GM18861 (cell line): ENCODE results near the gene B4GALT1.
"Not testable (repeated sequence)": the region's sequence is repeated elsewhere in the genome, so short reads cannot be mapped to it uniquely, and the experiment has no call there.

ENCODE experiments used
- ATAC-seq: cut with Tn5 transposase; IDR thresholded peaks from one replicate; pipeline ENCODE4 v1.9.1; 2021; ENCODE audit not compliant: unreplicated experiment

The B4GALT1 gene

GRCh38 chr9:33105959-33106358 lies 61.2 kb downstream of the B4GALT1 start:
- no peak for ATAC-seq

GRCh38 chr9:33105504-33105903 lies 61.6 kb downstream of the B4GALT1 start:
- no peak for ATAC-seq

GRCh38 chr9:33104401-33104800 lies 62.7 kb downstream of the B4GALT1 start:
- no peak for ATAC-seq

DNA sequence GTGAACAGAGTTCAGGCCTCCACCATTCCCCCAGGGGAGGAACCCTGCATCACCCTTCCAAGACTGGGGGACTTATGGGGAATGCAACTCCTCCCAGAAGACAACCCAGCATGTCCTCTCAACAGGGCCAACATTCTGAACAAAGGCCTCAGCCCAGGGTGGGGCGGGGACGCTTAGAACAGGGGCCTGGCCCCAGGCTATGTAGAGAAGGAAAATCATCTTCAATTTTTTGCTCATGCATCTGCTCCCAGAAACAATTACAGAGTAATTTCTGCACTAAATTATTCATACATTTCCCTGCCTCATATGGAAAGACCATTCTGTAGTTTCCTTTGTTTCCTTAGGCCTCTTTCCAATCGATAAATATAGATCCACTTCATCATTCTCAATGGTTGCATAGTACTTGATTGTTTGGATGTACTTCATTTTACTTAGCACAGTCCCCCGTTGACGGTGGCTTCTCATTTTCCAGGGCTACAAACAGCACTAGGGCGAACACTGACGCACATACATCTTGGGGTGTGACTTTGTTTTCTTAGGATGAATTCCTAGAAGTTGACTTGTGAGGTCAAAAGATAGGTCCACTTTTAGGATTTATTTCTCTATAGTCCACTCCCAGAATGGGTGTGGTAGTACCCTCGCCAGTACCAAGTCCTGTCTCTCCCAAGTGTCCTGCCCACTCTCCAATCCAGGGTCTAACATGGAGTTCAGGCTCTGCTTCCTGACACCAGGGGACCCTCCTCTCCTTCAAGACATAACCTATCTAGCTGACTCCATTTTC lies 63.4 kb downstream of the B4GALT1 start:
- ATAC-seq: no peak

DNA sequence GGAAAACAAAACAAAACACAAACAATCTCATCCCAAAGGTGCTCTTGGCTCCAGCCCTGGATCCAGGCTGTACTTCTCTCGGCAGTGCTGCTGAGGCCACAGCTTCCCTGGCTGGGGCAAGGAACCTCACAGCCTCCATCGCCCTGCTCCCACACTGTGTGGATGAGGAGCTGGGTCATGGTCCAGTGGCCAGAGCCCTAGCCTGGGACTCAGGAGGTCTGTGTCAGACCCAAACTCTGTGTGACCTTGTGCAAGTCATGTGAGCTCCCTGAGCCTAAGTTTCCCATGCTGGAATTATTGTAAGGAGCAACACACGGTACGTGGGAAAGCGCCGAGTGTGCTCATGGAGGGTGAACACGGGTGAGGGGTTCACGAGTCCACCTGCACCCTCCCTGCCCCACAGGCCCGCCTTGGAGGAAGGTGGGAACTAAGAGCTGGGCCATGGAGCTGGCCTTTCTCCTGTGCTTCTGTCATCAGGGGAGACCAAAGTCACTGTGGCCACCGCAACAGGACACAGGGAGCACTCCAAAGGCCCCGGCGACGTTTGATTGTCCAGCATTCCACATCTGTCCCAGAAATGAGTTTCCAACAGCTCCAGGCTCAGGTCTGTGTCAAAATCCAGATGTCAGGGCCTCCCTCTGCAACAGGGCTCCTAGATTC lies 64.5 kb downstream of the B4GALT1 start:
- ATAC-seq: no peak

DNA sequence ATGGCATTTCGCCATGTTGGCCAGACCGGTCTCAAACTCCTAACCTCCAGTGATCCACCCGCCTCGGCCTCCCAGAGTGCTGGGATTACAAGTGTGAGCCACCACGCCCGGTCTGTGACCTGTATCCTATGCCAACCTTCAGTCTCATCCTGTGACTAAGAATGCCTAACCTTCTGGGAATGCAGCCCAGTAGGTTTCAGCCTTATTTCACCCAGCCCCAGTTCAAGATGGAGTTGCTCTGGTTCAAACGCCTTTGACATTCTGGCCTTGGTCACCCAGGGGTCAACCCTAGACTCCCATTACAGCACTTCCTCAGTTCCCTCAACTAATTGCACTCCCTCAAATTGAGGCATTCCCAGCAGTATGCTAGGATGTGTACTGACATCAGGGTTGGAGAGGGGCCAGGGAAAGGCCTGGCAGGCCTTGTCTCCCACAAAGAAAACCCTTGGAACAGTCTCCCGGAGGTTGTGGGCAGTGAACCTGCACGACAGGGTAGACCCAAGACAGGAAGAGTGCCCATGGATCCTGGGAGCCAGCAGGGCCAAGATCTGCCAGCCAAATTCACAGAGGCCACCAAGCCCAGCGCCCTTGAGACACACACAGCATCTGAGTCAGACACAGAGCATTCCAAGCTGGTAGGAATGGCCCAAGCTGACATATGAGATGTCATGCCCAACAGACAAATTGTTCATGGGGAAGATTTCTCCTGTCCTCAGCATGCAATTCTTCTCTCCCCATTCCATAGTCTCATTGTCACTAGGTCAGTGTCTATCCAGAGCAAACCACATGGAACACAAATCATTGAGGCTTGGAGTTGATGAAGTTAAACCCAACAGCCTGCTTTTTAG lies 65.8 kb downstream of the B4GALT1 start:
- ATAC-seq: no peak

DNA sequence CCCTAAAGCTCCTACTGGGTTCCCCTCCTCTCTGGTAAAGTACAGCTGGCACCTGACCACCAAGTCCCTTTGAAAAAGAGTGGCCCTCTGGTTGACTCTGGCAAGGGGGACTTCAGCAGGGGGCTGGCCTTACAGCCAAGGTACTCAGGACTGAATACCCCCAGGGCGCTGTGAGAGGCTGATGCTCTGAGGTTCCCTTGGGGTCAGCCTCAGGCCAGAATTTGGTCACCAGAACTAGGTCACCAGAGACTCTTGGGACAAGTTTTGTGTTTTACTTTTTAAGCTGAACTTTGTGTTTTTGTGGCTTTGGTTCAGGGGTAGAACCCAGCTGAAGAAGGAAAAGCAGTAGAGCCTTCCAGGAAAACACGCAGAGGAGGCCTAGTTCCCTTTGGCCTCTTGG lies 67.4 kb downstream of the B4GALT1 start:
- no peak for ATAC-seq

GRCh38 chr9:33097192-33097591 lies 69.9 kb downstream of the B4GALT1 start:
- ATAC-seq: no peak

DNA sequence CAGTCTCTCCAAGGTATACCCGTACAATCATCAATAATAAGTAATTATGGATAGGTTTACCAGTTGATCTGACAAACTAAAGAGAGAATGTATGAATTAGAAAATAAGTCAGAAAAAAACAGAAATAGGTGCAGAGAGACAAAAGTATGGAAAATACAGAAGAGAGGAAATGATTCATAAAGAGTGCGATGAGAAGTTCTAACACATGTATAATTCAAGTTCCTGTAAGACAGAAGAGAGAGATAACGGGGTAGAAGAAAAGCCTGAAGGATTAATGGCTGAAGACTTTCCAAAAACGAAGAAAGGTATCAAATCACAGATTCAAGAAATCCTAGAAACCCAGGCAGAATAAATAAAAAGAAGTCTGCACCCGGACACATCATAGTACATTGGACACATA lies 74.5 kb downstream of the B4GALT1 start:
- ATAC-seq: no peak

GRCh38 chr9:33085672-33086071 lies 81.5 kb downstream of the B4GALT1 start:
- not testable (repeated sequence) for ATAC-seq

DNA sequence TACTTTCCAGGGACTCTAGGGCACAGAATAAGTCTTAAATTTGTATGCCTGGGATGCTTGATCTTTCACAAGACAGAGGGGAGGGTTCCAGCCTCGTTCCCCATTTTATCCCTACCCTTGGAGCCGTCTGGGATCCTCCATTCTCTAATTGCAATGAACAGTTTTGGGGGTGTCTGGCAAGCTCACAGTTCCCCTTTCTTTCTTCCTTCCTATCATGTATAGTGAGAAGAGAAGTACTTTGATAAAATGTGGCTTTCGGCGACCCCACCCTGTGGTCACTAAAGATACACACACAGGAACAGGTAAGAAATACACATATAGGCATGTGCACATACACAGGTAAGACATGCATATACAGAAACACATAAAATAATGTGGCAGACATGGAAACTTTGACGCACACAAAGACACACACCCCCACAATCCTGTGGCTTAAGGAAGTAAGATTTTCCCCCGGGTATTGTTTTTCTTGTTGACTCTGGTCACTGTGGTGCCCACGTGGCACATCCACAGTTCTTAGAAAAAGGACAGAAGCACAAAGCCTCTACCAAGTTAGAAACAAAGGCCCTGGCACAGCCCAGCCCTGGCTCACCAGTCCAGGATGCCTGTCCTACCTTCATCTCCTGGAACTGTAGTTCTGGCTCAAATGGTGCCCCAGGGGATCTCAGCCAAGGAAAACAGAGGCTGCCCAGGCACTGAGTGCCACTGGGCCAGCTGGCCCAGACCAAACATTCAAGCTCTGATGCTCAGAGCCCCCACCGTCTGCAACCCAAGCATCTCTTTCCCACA lies 84.4 kb downstream of the B4GALT1 start:
- ATAC-seq: no peak

GRCh38 chr9:33082128-33082527 lies 85.0 kb downstream of the B4GALT1 start:
- ATAC-seq: no peak

DNA sequence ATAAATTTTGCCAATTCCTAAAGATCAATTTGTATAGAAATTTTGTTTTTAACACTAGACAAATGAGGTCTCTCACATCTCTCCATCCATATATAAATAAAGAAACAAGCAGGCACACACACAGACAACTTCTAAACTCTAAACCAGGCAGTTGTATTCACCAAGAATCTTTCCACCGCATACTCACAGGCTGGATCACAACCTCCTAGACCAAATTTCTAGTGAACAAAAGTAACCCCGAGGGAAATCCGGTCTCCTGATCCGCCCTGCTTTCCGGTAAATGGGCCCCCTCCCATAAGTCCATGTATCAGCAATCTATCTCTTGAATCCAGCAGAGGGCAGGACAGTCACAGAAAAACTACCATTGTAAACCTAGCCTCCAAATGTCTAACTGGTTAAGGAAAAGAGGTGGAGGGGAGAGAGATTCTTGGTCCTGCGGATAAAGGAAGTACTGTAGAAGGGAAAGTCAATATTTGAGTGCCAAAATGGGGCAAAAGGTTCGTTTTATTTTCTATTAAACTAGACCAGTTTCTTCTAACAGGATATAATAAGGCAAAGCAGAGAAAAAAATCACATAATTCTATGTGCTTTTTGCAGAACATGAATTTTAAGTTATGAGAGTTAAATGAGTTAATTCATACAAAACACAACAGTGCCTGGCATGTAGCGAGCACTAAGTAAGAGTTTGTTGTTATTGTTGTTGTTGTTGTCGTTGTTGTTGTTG lies 85.8 kb downstream of the B4GALT1 start:
- peak; percentile 45 for ATAC-seq

GRCh38 chr9:33080534-33080933 lies 86.6 kb downstream of the B4GALT1 start:
- no peak for ATAC-seq

- peak; percentile 99 for ATAC-seq
Observed at GRCh38 chr9:33076046-33077004, 90.8 kb downstream of the B4GALT1 start, which contains the start of gene SMU1. SMU1 (minus strand) TSS chr9:33076674; CDS start chr9:33076608, 66 bp downstream.

GRCh38 chr9:33068991-33069390 lies 98.1 kb downstream of the B4GALT1 start:
- no peak for ATAC-seq

DNA sequence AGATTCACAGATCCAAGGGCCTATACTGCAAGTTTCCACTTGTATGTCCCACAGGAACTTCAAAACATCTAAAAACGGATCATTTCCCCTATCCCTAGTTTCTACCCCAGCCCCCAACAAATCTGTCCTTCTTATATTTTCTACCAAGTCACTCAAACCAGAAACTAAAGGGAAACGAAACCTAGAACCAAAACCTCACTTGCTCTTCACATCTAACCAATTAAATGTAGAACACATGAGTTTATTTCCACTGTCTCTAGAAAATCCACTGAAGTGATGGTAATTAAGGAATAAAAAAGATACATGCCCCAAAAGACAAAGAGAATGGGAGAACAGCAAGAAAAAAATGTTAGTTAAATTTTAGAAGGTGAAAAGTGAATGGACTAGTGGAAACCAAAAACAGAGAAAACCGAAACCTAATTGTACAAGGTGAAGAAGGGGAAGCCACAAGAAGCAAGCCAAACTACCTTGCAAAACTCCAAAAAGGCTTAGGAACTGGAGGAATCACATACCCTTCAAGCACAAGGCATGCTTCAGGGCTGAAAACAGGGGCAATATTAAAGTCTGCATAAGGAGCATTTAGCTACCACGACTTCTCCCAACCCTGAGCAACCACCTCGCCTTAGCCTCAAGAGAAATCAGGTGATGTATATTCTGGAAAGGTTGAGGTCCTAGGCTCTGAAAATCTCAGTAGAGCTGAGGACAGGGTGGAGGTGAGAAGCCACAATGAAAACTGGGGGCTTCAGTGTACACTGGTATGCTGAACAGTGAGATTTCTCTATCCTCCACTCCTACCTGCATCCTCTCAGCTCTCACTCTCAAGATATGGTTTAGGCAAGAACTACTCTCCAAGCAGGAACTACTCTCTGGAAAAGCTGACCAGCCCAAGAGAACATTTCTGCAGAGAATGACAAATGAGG lies 101.7 kb downstream of the B4GALT1 start:
- peak; percentile 73 for ATAC-seq
